IMR-90 (cell line): Measurements from ENCODE around the gene APOH. TPM values are rescaled to one million over a fixed set of nuclear protein-coding genes. Genes with fewer than 3 reads are reported as not detected.

ENCODE experiments used
- ATAC-seq: fragments of 200-7000 bp; cut with Tn5 transposase; 2 replicates; pipeline ENCODE4 v1.9.1; 2020; ENCODE audit warnings: low read depth, mild to moderate bottlenecking, moderate library complexity
- BruUV-seq: library from RNA; stranded (reverse); fragments of 400-500 nt; replicated peaks from 2 replicates; lab custom pipeline; 2021; lab: Mats Ljungman, UMichigan
- CTCF ChIA-PET: fragments of 300-600 bp; formaldehyde crosslinking; extraction: SDS; loops from one replicate; lab custom pipeline; 2021; ENCODE audit warnings: antibody characterized with exemption; lab: Yijun Ruan, JAX
- POLR2A ChIA-PET: fragments of 300-600 bp; sonication (Branson Sonifier 250); formaldehyde crosslinking; loops from one replicate; lab custom pipeline; 2022; ENCODE audit warnings: antibody characterized with exemption; ENCODE audit not compliant: unreplicated experiment; lab: Charles Lee
- DNase-seq: peaks from one replicate; pipeline ENCODE4 v3.0.0; 2013
- H2AFZ ChIP-seq: replicated peaks from 2 replicates; pipeline ENCODE3; 2013; ENCODE audit warnings: low read length, mild to moderate bottlenecking; ENCODE audit not compliant: poor library complexity
- H2AK5ac ChIP-seq: 2 replicates; pipeline ENCODE4 v1.6.1; 2013; ENCODE audit warnings: low read depth, low read length, inconsistent platforms
- H2AK9ac ChIP-seq: replicated peaks from 2 replicates; pipeline ENCODE3; 2013; ENCODE audit warnings: mild to moderate bottlenecking, low read depth, low read length, moderate library complexity; ENCODE audit not compliant: poor library complexity
- H2BK120ac ChIP-seq: 2 replicates; pipeline ENCODE4 v1.6.1; 2013; ENCODE audit warnings: low read depth, low read length, inconsistent platforms
- H2BK15ac ChIP-seq: 3 replicates; pipeline ENCODE4 v1.6.1; 2013; ENCODE audit warnings: low read depth, low read length, inconsistent platforms
- H2BK20ac ChIP-seq: 2 replicates; pipeline ENCODE4 v1.6.1; 2013; ENCODE audit warnings: low read depth, mild to moderate bottlenecking, inconsistent platforms, low read length, moderate library complexity
- H2BK5ac ChIP-seq: 2 replicates; pipeline ENCODE4 v1.6.1; 2013; ENCODE audit warnings: mild to moderate bottlenecking, low read depth, low read length, inconsistent platforms; ENCODE audit not compliant: poor library complexity, severe bottlenecking
- H3K14ac ChIP-seq: replicated peaks from 2 replicates; pipeline ENCODE4 v1.6.1; 2013; ENCODE audit warnings: low read depth, low read length, inconsistent platforms
- H3K18ac ChIP-seq: 2 replicates; pipeline ENCODE4 v1.6.1; 2013; ENCODE audit warnings: low read depth, low read length, control low read depth
- H3K23ac ChIP-seq: 2 replicates; pipeline ENCODE4 v1.6.1; 2013; ENCODE audit warnings: low read depth, low read length, inconsistent platforms
- H3K27ac ChIP-seq: 2 replicates; pipeline ENCODE4 v1.5.1; 2013; ENCODE audit warnings: mild to moderate bottlenecking, control low read depth, low read length; ENCODE audit not compliant: insufficient read depth
- H3K27me3 ChIP-seq: 2 replicates; pipeline ENCODE4 v1.6.1; 2013; ENCODE audit warnings: low read length; ENCODE audit not compliant: control insufficient read depth, insufficient read depth
- H3K36me3 ChIP-seq: 2 replicates; pipeline ENCODE4 v1.6.1; 2013; ENCODE audit warnings: low read length, mixed read lengths; ENCODE audit not compliant: control insufficient read depth, insufficient read depth
- H3K4ac ChIP-seq: 2 replicates; pipeline ENCODE4 v1.6.1; 2013; ENCODE audit warnings: low read depth, low read length, inconsistent platforms
- H3K4me1 ChIP-seq: 2 replicates; pipeline ENCODE4 v1.6.1; 2013; ENCODE audit warnings: low read length, mixed read lengths; ENCODE audit not compliant: control insufficient read depth, insufficient read depth
- H3K4me2 ChIP-seq: 2 replicates; pipeline ENCODE4 v1.6.1; 2013; ENCODE audit warnings: low read depth, mild to moderate bottlenecking, control low read depth, low read length, moderate library complexity
- H3K4me3 ChIP-seq: 2 replicates; pipeline ENCODE4 v1.5.1; 2013; ENCODE audit warnings: low read depth, mild to moderate bottlenecking, control low read depth, low read length, moderate library complexity; ENCODE audit not compliant: insufficient read depth
- H3K56ac ChIP-seq: 2 replicates; pipeline ENCODE4 v1.6.1; 2013; ENCODE audit warnings: low read length, inconsistent platforms; ENCODE audit not compliant: insufficient read depth; ENCODE audit errors: extremely low read depth
- H3K79me1 ChIP-seq, 2 experiments: 2 replicates each; pipeline ENCODE4 v1.6.1; 2013; ENCODE audit warnings: low read length in 2 of 2, inconsistent platforms in 1 of 2, low read depth in 1 of 2
- H3K9ac ChIP-seq: 2 replicates; pipeline ENCODE4 v1.6.1; 2013; ENCODE audit warnings: low read depth, low read length, control low read depth
- H3K9me1 ChIP-seq: 2 replicates; pipeline ENCODE4 v1.6.1; 2013; ENCODE audit warnings: low read length, inconsistent platforms; ENCODE audit not compliant: insufficient read depth
- H3K9me3 ChIP-seq: 2 replicates; pipeline ENCODE4 v1.6.1; 2013; ENCODE audit warnings: low read length; ENCODE audit not compliant: control insufficient read depth, insufficient read depth
- H4K20me1 ChIP-seq: 2 replicates; pipeline ENCODE4 v1.6.1; 2013; ENCODE audit warnings: low read length, inconsistent platforms; ENCODE audit not compliant: insufficient read depth
- H4K5ac ChIP-seq: 2 replicates; pipeline ENCODE4 v1.6.1; 2013; ENCODE audit warnings: mild to moderate bottlenecking, low read depth, low read length, control low read depth
- H4K8ac ChIP-seq, 2 experiments: 2 replicates each; pipeline ENCODE4 v1.6.1; 2013; ENCODE audit warnings: low read depth in 2 of 2, low read length in 2 of 2, control low read depth in 1 of 2, inconsistent platforms in 1 of 2
- H4K91ac ChIP-seq: 2 replicates; pipeline ENCODE4 v1.6.1; 2013; ENCODE audit warnings: low read depth, low read length, inconsistent platforms; ENCODE audit not compliant: insufficient read depth
- BHLHE40 ChIP-seq: fragments of 150-350 bp; IDR thresholded peaks from 2 replicates; pipeline ENCODE4 v1.6.1; 2016; ENCODE audit warnings: mild to moderate bottlenecking, low read depth, low read length
- CEBPB ChIP-seq: IDR thresholded peaks from 2 replicates; pipeline ENCODE4 v1.6.1; 2012; ENCODE audit warnings: low read depth, low read length, improper control_type of control experiment
- CHD1 ChIP-seq: IDR thresholded peaks from 2 replicates; pipeline ENCODE4 v1.6.1; 2012; ENCODE audit warnings: low read depth, low read length, improper control_type of control experiment
- CTCF ChIP-seq: conservative IDR thresholded peaks from 2 replicates; pipeline ENCODE4 v1.5.1; 2012; ENCODE audit warnings: mild to moderate bottlenecking, low read depth, low read length, improper control_type of control experiment
- ELK1 ChIP-seq: fragments of 150-350 bp; IDR thresholded peaks from 2 replicates; pipeline ENCODE4 v1.6.1; 2016; ENCODE audit warnings: low read depth, mild to moderate bottlenecking, low read length, moderate library complexity, borderline replicate concordance
- FOS ChIP-seq: fragments of 150-350 bp; IDR thresholded peaks from 2 replicates; pipeline ENCODE4 v1.6.1; 2016; ENCODE audit warnings: low read depth, low read length
- MAFK ChIP-seq: IDR thresholded peaks from 2 replicates; pipeline ENCODE4 v1.6.1; 2012; ENCODE audit warnings: low read depth, low read length, improper control_type of control experiment
- MAZ ChIP-seq: IDR thresholded peaks from 2 replicates; pipeline ENCODE4 v1.6.1; 2012; ENCODE audit warnings: low read depth, mild to moderate bottlenecking, low read length, improper control_type of control experiment, moderate library complexity, borderline replicate concordance
- MXI1 ChIP-seq: IDR thresholded peaks from 2 replicates; pipeline ENCODE4 v1.6.1; 2012; ENCODE audit warnings: low read depth, mild to moderate bottlenecking, low read length, moderate library complexity, borderline replicate concordance
- NFE2L2 ChIP-seq: fragments of 150-350 bp; IDR thresholded peaks from 2 replicates; pipeline ENCODE4 v1.6.1; 2016; ENCODE audit warnings: low read depth, mild to moderate bottlenecking, low read length
- POLR2A ChIP-seq: IDR thresholded peaks from 2 replicates; pipeline ENCODE4 v1.6.1; 2012; ENCODE audit warnings: mild to moderate bottlenecking, low read depth, low read length
- RAD21 ChIP-seq: IDR thresholded peaks from 2 replicates; pipeline ENCODE4 v1.6.1; 2012; ENCODE audit warnings: low read length, improper control_type of control experiment
- RCOR1 ChIP-seq: IDR thresholded peaks from 2 replicates; pipeline ENCODE4 v1.6.1; 2012; ENCODE audit warnings: mild to moderate bottlenecking, low read length, improper control_type of control experiment; ENCODE audit not compliant: insufficient replicate concordance
- RFX5 ChIP-seq: IDR thresholded peaks from 2 replicates; pipeline ENCODE4 v1.8.0; 2012; ENCODE audit warnings: low read depth, mild to moderate bottlenecking, low read length, moderate library complexity
- SMC3 ChIP-seq: fragments of 150-350 bp; IDR thresholded peaks from 2 replicates; pipeline ENCODE4 v1.6.1; 2016; ENCODE audit warnings: low read depth, mild to moderate bottlenecking, antibody characterized with exemption, low read length, moderate library complexity
- USF2 ChIP-seq: fragments of 150-350 bp; IDR thresholded peaks from 2 replicates; pipeline ENCODE4 v1.6.1; 2017; ENCODE audit warnings: mild to moderate bottlenecking, antibody characterized with exemption, low read length, low read depth
- WGBS, 2 experiments: methylation state at CpG; one replicate each; pipeline versions ENCODE4 v1.1.5 to v1.1.7; 2013; ENCODE audit warnings: missing lambda C conversion rate in 2 of 2; ENCODE audit not compliant: insufficient read length in 1 of 2; ENCODE audit errors: extremely low coverage in 2 of 2; 5-methylcytosine and 5-hydroxymethylcytosine counted together
- dilution Hi-C: fragments of 300-500 bp; cut with HindIII; formaldehyde crosslinking; loops from one replicate; pipeline ENCODE4 v1.14.3; 2018; ENCODE audit warnings: low sequenced_read_pairs; ENCODE audit not compliant: unreplicated experiment
- in situ Hi-C: fragments of 300-500 bp; cut with MboI; formaldehyde crosslinking; loops from 3 replicates; pipeline ENCODE4 v1.14.3; 2019; ENCODE audit warnings: low sequenced_read_pairs, inconsistent platforms, mixed read lengths
- intact Hi-C: fragments of 100-400 bp; cut with micrococcal nuclease; formaldehyde crosslinking; loops from 2 replicates; pipeline ENCODE4 v1.10.0; 2022
- polyA plus RNA-seq, 3 experiments: library from polyadenylated mRNA; depleted of rRNA; stranded (reverse); fragments of >200 nt; gene quantifications; 2 replicates each; pipeline ENCODE4 v1.2.3, GENCODE V29; 2012; ENCODE audit warnings: low replicate concordance in 1 of 3
- total RNA-seq: library from RNA; depleted of rRNA; stranded (reverse); fragments of >200 nt; gene quantifications from 2 replicates; pipeline ENCODE4 v1.2.3, GENCODE V29; 2012

Gene APOH
- total and polyA plus RNA-seq, 2 of the 4 experiments (the other 2 are of a cell fraction) = not detected

- H3K4me2 ChIP-seq = no peak overlapping the region
- H2BK15ac ChIP-seq = peak overlapping the region; percentile 69; the same call in 1 of the 3 replicates
- dilution Hi-C loops (no loop called here), intact Hi-C loops (no loop called here), in situ Hi-C loops (no loop called here)
- H3K56ac ChIP-seq = no peak overlapping the region
- CTCF ChIA-PET = no interaction called here
- POLR2A ChIA-PET = no interaction called here
- H4K91ac ChIP-seq = peak overlapping the region; percentile 76
- H2AK9ac ChIP-seq = no peak overlapping the region
- H3K36me3 ChIP-seq = no peaks in the 10 kb centered on the region
- no peak overlapping the region for H2BK5ac ChIP-seq
- H3K4me3 ChIP-seq = no peak overlapping the region
- ATAC-seq (no peak), DNase-seq (no peak)
- no peaks in the 10 kb centered on the region for H4K20me1 ChIP-seq
- no peaks in the 10 kb centered on the region for H3K9me3 ChIP-seq
- no peak overlapping the region for H4K5ac ChIP-seq
- no peak overlapping the region for H3K9ac ChIP-seq
- H3K9me1 ChIP-seq = peaks cover 29% of the 10 kb centered on the region
- peak overlapping the region; percentile 49 for H2BK20ac ChIP-seq
- no peak overlapping the region for H3K14ac ChIP-seq
- peak overlapping the region; percentile 62 for H2AK5ac ChIP-seq
- no peak overlapping the region for H3K23ac ChIP-seq
- H4K8ac ChIP-seq = no peak overlapping the region; a peak in 1 of 4 replicates
- H3K4me1 ChIP-seq = peaks cover 27% of the 10 kb centered on the region
- no CpG with 5 or more reads among the region's 3 CpGs for WGBS, 2 experiments
- BruUV-seq = no TSS peak
- no peaks in the 10 kb centered on the region for H3K27me3 ChIP-seq
- peaks cover 0 to 16% of the 10 kb centered on the region in 2 experiments; a peak in 1 of 4 replicates for H3K79me1 ChIP-seq
- no peak overlapping the region for H3K18ac ChIP-seq
- peak overlapping the region; percentile 64; the same call in 1 of the 2 replicates for H3K4ac ChIP-seq
- TF ChIP-seq FOS (no peak), MAFK (no peak), RAD21 (no peak), CTCF (no peak), CHD1 (no peak), NFE2L2 (no peak), MXI1 (no peak), MAZ (no peak), ELK1 (no peak), RFX5 (no peak), USF2 (no peak), BHLHE40 (no peak), POLR2A (no peak), RCOR1 (no peak), CEBPB (no peak), SMC3 (no peak)
- H3K27ac ChIP-seq = no peak overlapping the region
- H2BK120ac ChIP-seq = peak overlapping the region; percentile 69
- H2AFZ ChIP-seq = no peak overlapping the region
Measured at GRCh38 chr17:66271512-66271911, 42.3 kb upstream of the APOH start.
